ENCODE measurements around the gene ZNF385B.

DNA sequence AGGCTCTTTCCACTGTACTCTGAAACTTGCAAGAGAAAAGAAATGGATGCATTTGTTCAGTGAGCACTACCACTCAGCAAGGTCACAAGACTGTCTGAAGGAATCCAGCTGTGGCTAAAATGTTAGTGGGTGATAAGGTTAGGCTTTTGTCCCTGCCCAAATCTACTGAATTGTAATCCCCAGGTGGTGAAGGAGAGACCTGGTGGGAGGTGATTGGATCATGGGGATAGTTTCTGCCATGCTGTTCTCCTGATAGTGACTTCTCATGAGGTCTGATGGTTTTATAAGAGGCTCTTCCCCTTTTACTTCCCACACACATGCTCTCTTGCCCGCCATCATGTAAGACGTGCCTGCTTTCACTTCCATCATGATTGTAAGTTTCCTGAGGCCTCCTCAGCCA, 68.2 kb downstream of the ZNF385B start:
- TF ChIP-seq, protein P1, sequence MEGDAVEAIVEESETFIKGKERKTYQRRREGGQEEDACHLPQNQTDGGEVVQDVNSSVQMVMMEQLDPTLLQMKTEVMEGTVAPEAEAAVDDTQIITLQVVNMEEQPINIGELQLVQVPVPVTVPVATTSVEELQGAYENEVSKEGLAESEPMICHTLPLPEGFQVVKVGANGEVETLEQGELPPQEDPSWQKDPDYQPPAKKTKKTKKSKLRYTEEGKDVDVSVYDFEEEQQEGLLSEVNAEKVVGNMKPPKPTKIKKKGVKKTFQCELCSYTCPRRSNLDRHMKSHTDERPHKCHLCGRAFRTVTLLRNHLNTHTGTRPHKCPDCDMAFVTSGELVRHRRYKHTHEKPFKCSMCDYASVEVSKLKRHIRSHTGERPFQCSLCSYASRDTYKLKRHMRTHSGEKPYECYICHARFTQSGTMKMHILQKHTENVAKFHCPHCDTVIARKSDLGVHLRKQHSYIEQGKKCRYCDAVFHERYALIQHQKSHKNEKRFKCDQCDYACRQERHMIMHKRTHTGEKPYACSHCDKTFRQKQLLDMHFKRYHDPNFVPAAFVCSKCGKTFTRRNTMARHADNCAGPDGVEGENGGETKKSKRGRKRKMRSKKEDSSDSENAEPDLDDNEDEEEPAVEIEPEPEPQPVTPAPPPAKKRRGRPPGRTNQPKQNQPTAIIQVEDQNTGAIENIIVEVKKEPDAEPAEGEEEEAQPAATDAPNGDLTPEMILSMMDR (IDR thresholded peaks at IDR 0.05; ENCODE audit: low read length) = no peak
- no peak for TF ChIP-seq EZH2 (IDR thresholded peaks at IDR 0.05; ENCODE audit: borderline replicate concordance, low read length)

All from OCI-LY1 (cell line).